Measurements from ENCODE around the gene SIGLEC5. TPM values are rescaled to one million over a fixed set of nuclear protein-coding genes. Genes with fewer than 3 reads are reported as not detected.

Gene SIGLEC5
- total RNA-seq, 4 donors from 2014 or later, result 1.1 TPM; not detected in 3

DNA sequence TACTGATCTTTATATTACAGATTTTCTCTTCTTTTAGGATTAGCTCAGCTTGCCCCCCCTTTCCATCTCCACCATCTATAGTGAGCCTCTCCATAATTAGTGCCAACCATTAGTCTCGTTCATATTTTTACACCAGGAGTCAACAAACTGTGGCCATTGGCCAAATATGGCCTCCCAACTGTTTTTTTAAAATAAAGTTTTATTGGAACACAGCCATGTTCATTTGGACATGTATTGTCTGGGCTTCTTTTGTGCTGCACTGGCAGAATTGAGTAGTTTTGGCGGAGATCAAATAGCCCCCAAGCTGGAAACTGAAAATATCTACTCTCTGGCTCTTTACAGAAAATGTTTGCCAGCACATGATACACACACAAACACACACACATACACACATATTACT is 40.7 kb downstream of the SIGLEC5 start:
- intact Hi-C loops (cut with DNase I; ENCODE audit: low total_unique reads), result no loop called here
- WGBS, 2 donors (ENCODE audit: low coverage in 1 of 2), result 86 to 94% methylated on average over 1 to 2 of the region's 2 CpGs
- Histone ChIP-seq H3K4me1 (peaks cover 5 to 11% (median 8%) of the 10 kb centered on the region in 4 donors), H3K4me3 (no peak overlapping the region), H3K36me3 (peaks cover 0 to 29% (median 12%) of the 10 kb centered on the region in 4 donors), H3K27ac (no peak overlapping the region), H3K27me3 (no peaks in the 10 kb centered on the region), H3K9me3 (peaks cover 16 to 29% of the 10 kb centered on the region in 2 donors)
- in situ Hi-C loops (cut with MboI; ENCODE audit: low pct_ligation_motif_present in 1 of 4, low pct_unique_long_range_greater_than_20kb in 1 of 4, low sequenced_read_pairs in 3 of 4), result no loop called here
- no peak for DNase-seq
- TF ChIP-seq CTCF (IDR thresholded peaks at IDR 0.05) (no peak), POLR2AphosphoS5 (IDR thresholded peaks at IDR 0.05) (no peak), EP300 (IDR thresholded peaks at IDR 0.05; ENCODE audit: low read depth) (no peak), POLR2A (IDR thresholded peaks at IDR 0.05) (no peak)

GRCh38 chr19:51587264-51588191 is 42.7 kb downstream of the SIGLEC5 start:
- peaks cover 0 to 47% (median 20%) of the 10 kb centered on the region in 4 donors for H3K36me3 ChIP-seq
- in situ Hi-C loops (cut with MboI; ENCODE audit: low pct_ligation_motif_present in 1 of 4, low pct_unique_long_range_greater_than_20kb in 1 of 4, low sequenced_read_pairs in 3 of 4) (no loop called here), intact Hi-C loops (cut with DNase I; ENCODE audit: low total_unique reads) (no loop called here)

GRCh38 chr19:51586799-51587198 is 43.4 kb downstream of the SIGLEC5 start:
- intact Hi-C loops (cut with DNase I; ENCODE audit: low total_unique reads), result no loop called here
- 77 to 92% methylated on average over 4 of the region's 4 CpGs for WGBS, 2 donors (ENCODE audit: low coverage in 1 of 2)

More at GRCh38 chr19:51587264-51588191, 42.7 kb downstream of the SIGLEC5 start:
- Histone ChIP-seq H3K4me3 (no peak overlapping the region), H3K4me1 (no peaks in the 10 kb centered on the region), H3K27me3 (no peaks in the 10 kb centered on the region), H3K9me3 (peaks cover 16 to 29% of the 10 kb centered on the region in 2 donors), H3K27ac (no peak overlapping the region)
- no peak for DNase-seq
- WGBS, 2 donors (ENCODE audit: low coverage in 1 of 2), result 96 to 100% methylated on average over 3 to 9 of the region's 9 CpGs
- TF ChIP-seq EP300 (IDR thresholded peaks at IDR 0.05; ENCODE audit: low read depth), result no peak
- no peak for TF ChIP-seq POLR2AphosphoS5 (IDR thresholded peaks at IDR 0.05)
- no peak for TF ChIP-seq CTCF (IDR thresholded peaks at IDR 0.05)
- no peak for TF ChIP-seq POLR2A (IDR thresholded peaks at IDR 0.05)

More at GRCh38 chr19:51586799-51587198, 43.4 kb downstream of the SIGLEC5 start:
- H3K27ac ChIP-seq, result no peak overlapping the region
- DNase-seq, result no peak
- in situ Hi-C loops (cut with MboI; ENCODE audit: low pct_ligation_motif_present in 1 of 4, low pct_unique_long_range_greater_than_20kb in 1 of 4, low sequenced_read_pairs in 3 of 4), result no loop called here
- no peak overlapping the region for H3K4me3 ChIP-seq
- no peak for TF ChIP-seq POLR2A (IDR thresholded peaks at IDR 0.05)
- no peak for TF ChIP-seq POLR2AphosphoS5 (IDR thresholded peaks at IDR 0.05)
- no peak for TF ChIP-seq EP300 (IDR thresholded peaks at IDR 0.05; ENCODE audit: low read depth)
- no peak for TF ChIP-seq CTCF (IDR thresholded peaks at IDR 0.05)
- no peaks in the 10 kb centered on the region for H3K27me3 ChIP-seq
- no peaks in the 10 kb centered on the region for H3K4me1 ChIP-seq
- H3K9me3 ChIP-seq, result peaks cover 16 to 29% of the 10 kb centered on the region in 2 donors
- H3K36me3 ChIP-seq, result peaks cover 0 to 51% (median 20%) of the 10 kb centered on the region in 4 donors
